ENCODE results near the gene HSPA1B. TPM values are rescaled to one million over a fixed set of nuclear protein-coding genes. Genes with fewer than 3 reads are reported as not detected.
"Not testable (repeated sequence)": the region's sequence is repeated elsewhere in the genome, so short reads cannot be mapped to it uniquely, and the experiment has no call there.

Gene HSPA1B
- total RNA-seq, 1 experiment from 2014 or later, result 214 TPM

DNA sequence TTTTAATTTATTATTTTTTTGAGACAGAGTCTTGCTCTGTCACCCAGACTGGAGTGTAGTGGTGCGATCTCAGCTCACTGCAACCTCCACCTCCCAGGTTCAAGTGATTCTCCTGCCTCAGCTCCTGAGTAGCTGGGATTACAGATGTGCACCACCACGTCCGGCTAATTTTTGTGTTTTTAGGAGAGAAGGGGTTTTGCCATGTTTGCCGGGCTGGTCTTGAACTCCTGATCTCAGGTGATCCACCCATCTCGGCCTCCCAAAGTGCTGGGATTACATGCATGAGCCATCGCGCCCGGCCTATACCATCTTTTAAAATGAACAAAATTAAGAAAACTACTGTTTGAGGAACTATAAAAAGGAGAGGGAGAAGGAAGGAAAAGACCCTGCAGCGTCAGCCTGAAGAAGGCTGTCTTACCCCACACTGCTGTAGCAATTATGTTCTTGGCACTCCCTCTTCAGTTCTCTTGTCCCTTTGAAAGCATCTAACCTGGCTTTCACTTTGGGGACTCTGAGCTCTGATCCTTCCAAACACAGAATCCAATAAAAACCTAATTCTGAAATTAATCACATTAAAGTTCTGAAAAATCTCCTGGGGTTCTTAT is 3.8 kb upstream of the HSPA1B start:
- H3K9me3 ChIP-seq (ENCODE audit: control insufficient read depth in 1 of 2, insufficient read depth in 1 of 2, low read depth in 1 of 2, low read length in 2 of 2); H3K36me3 ChIP-seq (ENCODE audit: control insufficient read depth in 1 of 2, insufficient read depth in 2 of 2, low read length in 2 of 2); DNase-seq (ENCODE audit: low read depth, low spot score); intact Hi-C loops (cut with micrococcal nuclease); RAD21 ChIA-PET (ENCODE audit: low non-redundant PET in 1 of 2, low total read pairs in 2 of 2, uncharacterized antibody in 2 of 2, unreplicated experiment in 2 of 2); CTCF ChIA-PET; BruUV-seq (replicated peaks); H2AFZ ChIP-seq (ENCODE audit: low read depth, low read length, poor library complexity, severe bottlenecking); ATAC-seq; H3K4me3 ChIP-seq (replicated peaks in 1 of 2; ENCODE audit: low read depth in 1 of 2, low read length in 2 of 2); H3K9me2 ChIP-seq (ENCODE audit: insufficient read depth); H3K79me2 ChIP-seq (ENCODE audit: insufficient read depth, low read length); H4K20me1 ChIP-seq (ENCODE audit: insufficient read depth); H3K27me3 ChIP-seq (ENCODE audit: insufficient read depth, low read length): not testable (repeated sequence)
- Histone ChIP-seq H3K4me2 (ENCODE audit: low read length) (peak overlapping the region; percentile 77), H3K9ac (ENCODE audit: low read length) (peak overlapping the region; percentile 30; the same call in 1 of the 2 replicates), H3K27ac (ENCODE audit: low read depth, low read length) (peak overlapping the region; percentile 94), H3K4me1 (ENCODE audit: control insufficient read depth in 1 of 2, insufficient read depth in 2 of 2, low read length in 2 of 2) (peaks cover 55 to 69% of the 10 kb centered on the region in 2 experiments)
- POLR2A ChIA-PET, result interaction anchor here (2.0 to 4.9 kb wide), 2 partner anchors 16 to 85 kb away, joined by 5 to 19 read pairs; partner anchors contain the start of genes LSM2 and MSH5

- ChIA-PET POLR2A (interaction anchor here (1.1 to 1.3 kb wide), 2 partner anchors 19 to 37 kb away, joined by 3 to 5 read pairs; partner anchors contain the start of genes LSM2 and NEU1), RAD21 (ENCODE audit: low non-redundant PET in 1 of 2, low total read pairs in 2 of 2, uncharacterized antibody in 2 of 2, unreplicated experiment in 2 of 2) (no interaction called here), CTCF (interaction anchor here (1.2 kb wide), 1 partner anchor 34 kb away, joined by 3 read pairs; no protein-coding TSS in a partner anchor)
- Histone ChIP-seq H3K4me3 (replicated peaks in 1 of 2; ENCODE audit: low read depth in 1 of 2, low read length in 2 of 2) (peak overlapping the region; percentile 3 to 71; a peak in 2 of 4 replicates), H3K4me1 (ENCODE audit: control insufficient read depth in 1 of 2, insufficient read depth in 2 of 2, low read length in 2 of 2) (peaks cover 47 to 73% of the 10 kb centered on the region in 2 experiments), H3K36me3 (ENCODE audit: control insufficient read depth in 1 of 2, insufficient read depth in 2 of 2, low read length in 2 of 2) (no peaks in the 10 kb centered on the region; a peak in 1 of 4 replicates), H3K79me2 (ENCODE audit: insufficient read depth, low read length) (peaks cover 16% of the 10 kb centered on the region), H4K20me1 (ENCODE audit: insufficient read depth) (peaks cover 4% of the 10 kb centered on the region; the same call in 1 of the 2 replicates), H3K9ac (ENCODE audit: low read length) (peak overlapping the region; percentile 70), H3K9me2 (ENCODE audit: insufficient read depth) (no peaks in the 10 kb centered on the region), H3K4me2 (ENCODE audit: low read length) (peak overlapping the region; percentile 77), H2AFZ (ENCODE audit: low read depth, low read length, poor library complexity, severe bottlenecking) (no peak overlapping the region), H3K27ac (ENCODE audit: low read depth, low read length) (peak overlapping the region; percentile 94), H3K9me3 (ENCODE audit: control insufficient read depth in 1 of 2, insufficient read depth in 1 of 2, low read depth in 1 of 2, low read length in 2 of 2) (no peaks in the 10 kb centered on the region), H3K27me3 (ENCODE audit: insufficient read depth, low read length) (no peaks in the 10 kb centered on the region)
- intact Hi-C loops (cut with micrococcal nuclease), result no loop called here
- DNase-seq (ENCODE audit: low read depth, low spot score) (no peak), ATAC-seq (no peak)
- no TSS peak for BruUV-seq (replicated peaks)
- TF ChIP-seq, protein P1, sequence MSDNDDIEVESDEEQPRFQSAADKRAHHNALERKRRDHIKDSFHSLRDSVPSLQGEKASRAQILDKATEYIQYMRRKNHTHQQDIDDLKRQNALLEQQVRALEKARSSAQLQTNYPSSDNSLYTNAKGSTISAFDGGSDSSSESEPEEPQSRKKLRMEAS (IDR thresholded peaks at IDR 0.05), result no peak
- TF ChIP-seq ZNF274 (IDR thresholded peaks at IDR 0.05; ENCODE audit: low read depth, low read length) (no peak), JUND (IDR thresholded peaks at IDR 0.05) (no peak), CTCF (IDR thresholded peaks at IDR 0.05 in 2 of 3, conservative IDR thresholded peaks at IDR 0.05 in 1 of 3; ENCODE audit: borderline replicate concordance in 1 of 3, insufficient read depth in 1 of 3, low read depth in 2 of 3, low read length in 2 of 3) (no peak), POLR2AphosphoS5 (IDR thresholded peaks at IDR 0.05; ENCODE audit: low read depth, low read length) (no peak), ZFX (IDR thresholded peaks at IDR 0.05) (no peak), EZH2phosphoT487 (IDR thresholded peaks at IDR 0.05; ENCODE audit: borderline replicate concordance) (no peak), SRF (IDR thresholded peaks at IDR 0.05; ENCODE audit: low read depth) (no peak), ATF3 (IDR thresholded peaks at IDR 0.05) (no peak), ZBTB33 (IDR thresholded peaks at IDR 0.05; ENCODE audit: extremely low read depth, insufficient replicate concordance, low read length) (no peak), CEBPB (IDR thresholded peaks at IDR 0.05; ENCODE audit: low read depth) (no peak), RAD21 (IDR thresholded peaks at IDR 0.05; ENCODE audit: low read depth) (no peak), YY1 (IDR thresholded peaks at IDR 0.05; ENCODE audit: extremely low read depth, insufficient replicate concordance, low read depth, low read length) (no peak), ELF1 (IDR thresholded peaks at IDR 0.05; ENCODE audit: borderline replicate concordance, low read depth) (no peak)
These were observed 2.0 kb upstream of the HSPA1B start for GRCh38 chr6:31825553-31825952.
